Fibroblast of skin of scalp (primary cell): ENCODE data around the gene CIAO3.

Experiments
- DNase-seq: peaks from one replicate; pipeline ENCODE4 v3.0.0-alpha.2; 2013

The CIAO3 gene

DNA sequence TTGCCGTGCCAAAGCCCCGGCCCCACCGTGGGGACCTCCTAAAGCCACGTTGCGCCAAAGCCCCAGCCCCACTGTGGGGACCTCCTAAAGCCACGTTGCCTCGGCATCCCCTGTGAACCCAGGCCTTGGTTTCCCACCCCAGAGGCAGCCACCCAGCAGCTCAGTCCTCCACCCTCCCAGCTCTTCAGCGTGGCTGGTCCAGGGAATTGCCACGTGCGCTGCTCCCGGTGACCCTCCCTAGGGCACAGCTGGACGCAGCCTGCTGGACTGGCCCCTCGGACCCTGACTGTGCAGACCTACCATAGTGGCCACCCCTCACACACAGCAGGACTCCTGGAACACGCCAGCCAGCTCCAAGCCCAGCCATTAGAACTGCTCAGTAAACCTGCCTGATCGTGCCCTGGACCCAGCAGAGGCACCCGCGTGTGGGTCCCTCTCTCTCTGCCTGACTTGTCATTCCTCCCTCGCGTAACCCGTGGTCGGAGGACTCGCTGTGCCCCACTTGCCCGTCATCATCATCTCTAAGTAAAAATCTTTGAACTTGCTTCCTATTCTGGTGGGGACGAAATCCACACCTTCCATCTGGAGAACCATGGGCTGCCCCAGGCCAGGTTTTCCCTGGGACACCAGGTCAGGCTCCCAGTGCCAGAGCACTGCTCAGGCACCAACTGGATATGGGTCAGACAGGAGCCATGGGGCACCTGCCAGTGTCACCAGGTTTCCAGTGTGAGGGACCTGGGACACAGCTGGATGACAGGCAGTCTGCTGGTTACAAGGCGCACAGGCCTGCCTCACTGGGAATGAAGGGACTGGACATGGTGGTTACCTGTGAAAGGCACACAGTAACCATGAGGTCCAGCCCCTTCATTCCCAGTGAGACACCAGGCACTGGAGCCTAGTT is 5.6 kb downstream of the CIAO3 start:
- DNase-seq, result no peak

DNA sequence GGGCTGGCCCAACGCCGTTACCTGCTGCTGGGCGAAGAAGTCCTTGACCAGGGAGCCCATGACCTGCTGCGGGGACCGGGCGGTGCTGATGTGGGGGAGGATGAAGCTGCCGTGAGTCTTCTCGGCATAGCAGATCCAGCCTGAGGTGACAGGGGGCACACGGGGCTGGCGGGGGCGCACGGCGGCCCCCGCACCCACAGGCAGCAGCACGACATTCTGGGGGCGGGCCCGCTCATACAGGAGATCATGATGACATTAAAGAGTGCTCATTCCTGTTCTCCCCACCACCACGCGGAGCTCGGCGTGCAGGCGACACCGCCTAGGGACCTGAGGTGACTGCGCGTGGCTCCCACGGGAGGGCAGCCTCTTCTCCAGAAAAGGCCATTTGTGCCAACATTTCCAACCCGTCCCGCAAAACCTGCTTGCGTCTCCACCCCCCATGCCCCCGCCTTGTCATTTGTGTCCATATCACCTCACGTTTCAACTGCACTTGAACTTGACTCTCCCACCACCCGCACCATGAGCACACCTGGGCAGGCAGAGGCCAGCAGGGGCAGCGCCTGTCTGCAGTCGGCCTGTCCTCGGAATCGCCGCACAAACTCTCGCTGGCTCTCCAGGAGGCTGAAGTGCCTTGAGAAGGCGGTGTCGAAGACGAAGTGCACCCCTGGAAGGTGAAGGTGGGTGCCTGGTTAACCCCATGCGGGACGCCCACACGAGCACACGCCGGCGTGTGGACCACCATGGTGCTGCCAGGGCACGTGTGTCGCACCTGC is 6.4 kb downstream of the CIAO3 start:
- DNase-seq, result no peak

GRCh38 chr16:733382-734207 is 7.2 kb downstream of the CIAO3 start:
- DNase-seq, result no peak

- DNase-seq, result no peak
These were observed 7.9 kb downstream of the CIAO3 start for GRCh38 chr16:732936-733335.

- DNase-seq, result no peak
These were observed 8.5 kb downstream of the CIAO3 start for GRCh38 chr16:732332-732731.

DNA sequence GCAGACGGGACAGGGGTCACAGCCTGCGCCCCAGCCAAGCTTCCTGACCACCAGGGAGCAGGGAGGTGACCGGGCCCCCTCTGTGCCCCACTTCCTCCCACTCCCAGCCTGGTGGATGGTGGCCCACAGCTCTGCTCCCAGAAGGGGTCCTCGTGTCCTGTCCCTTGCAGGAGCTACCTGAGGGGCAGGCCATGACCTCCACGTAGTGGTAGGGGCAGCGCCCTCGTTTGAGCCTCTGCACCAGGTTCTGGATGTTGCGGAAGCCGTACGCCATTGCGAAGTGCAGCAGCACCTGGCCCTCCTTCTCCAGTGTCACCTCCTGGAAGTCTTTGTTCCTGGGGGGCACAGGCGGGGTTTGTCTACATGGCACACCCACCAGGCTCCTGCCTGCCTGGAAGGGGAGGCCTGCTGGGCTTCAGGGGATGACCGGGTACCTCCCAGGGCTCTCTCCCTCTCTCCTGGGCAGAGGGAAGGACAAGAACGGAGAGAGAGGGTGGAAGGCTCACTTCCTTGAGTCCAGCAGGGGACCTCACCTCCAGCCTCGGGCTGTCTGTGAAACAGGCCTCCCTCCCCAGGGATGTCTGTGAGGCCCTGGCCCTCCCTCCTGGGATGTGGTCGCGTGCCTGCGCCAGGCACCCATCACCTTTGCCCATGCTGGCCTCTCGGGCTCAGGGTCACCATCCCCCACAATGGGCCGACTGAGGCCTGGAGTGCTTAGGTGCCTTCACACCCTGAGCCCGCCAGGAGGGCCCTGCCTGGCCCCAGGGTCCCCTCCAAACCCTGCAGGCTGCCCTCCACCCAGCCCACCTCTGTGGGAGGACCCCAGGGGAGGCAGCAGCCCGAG is 9.9 kb downstream of the CIAO3 start:
- DNase-seq, result no peak

GRCh38 chr16:729768-730665 is 10.8 kb downstream of the CIAO3 start:
- no peak for DNase-seq

GRCh38 chr16:728890-729744 is 11.7 kb downstream of the CIAO3 start:
- no peak for DNase-seq

DNA sequence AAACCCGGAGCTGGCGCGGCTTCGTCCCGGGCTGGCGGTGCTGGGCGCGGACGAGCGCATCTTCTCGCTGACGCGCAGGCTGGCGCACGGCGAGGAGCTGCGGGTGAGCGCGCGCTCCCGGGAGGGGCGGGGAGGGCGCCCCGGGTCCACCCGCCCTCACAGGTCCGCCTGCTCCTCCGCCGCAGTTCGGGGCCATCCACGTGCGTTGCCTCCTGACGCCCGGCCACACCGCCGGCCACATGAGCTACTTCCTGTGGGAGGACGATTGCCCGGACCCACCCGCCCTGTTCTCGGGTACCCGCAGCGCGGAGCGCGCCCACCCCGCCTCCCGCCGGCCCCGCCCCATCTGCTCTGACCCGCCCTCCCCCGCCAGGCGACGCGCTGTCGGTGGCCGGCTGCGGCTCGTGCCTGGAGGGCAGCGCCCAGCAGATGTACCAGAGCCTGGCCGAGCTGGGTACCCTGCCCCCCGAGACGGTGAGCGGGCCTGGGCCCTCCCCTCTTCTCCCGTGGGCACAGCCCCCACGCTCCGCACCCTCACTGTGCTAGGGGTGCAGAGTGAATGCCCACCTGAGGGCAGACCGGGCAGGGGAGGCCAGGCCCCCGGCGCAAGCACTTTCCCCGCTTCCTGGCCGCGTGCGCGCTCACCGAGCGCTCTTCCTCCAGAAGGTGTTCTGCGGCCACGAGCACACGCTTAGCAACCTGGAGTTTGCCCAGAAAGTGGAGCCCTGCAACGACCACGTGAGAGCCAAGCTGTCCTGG is 12.5 kb downstream of the CIAO3 start:
- peak; percentile 70 for DNase-seq

DNA sequence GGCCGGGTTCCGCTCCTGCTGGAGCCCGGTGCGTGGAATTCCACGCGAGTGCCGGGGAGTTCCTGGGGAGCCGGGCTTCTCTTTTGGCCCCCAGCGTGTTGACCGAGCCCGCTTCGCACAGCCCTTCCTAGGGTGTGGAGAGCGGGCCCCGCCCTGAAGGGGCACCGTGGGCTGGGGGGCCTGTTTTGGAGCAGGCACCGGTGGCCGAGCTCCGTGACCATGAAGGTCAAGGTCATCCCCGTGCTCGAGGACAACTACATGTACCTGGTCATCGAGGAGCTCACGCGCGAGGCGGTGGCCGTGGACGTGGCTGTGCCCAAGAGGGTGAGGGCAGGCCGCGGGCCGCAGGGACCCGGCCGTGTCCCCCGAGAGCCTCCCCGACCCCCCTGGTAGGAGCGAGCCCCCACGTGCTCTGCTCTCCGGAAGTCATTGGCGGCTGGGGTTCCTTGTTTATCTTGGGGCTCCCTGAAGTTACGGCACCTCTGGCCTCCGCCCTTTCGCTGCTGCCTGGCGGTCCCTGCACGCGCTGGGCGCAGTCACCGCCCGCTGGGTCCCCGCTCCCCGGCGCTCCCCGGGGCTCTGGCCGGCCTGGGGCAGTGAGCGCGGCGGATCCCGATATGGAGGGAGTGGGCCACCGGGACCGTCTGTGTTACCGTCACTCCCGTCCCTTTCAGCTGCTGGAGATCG is 13.4 kb downstream of the CIAO3 start:
- DNase-seq, result no peak

- peak; percentile 33 for DNase-seq
These were observed 14.1 kb downstream of the CIAO3 start, which contains the start of the genes CCDC78 and HAGHL for GRCh38 chr16:726438-727290. CCDC78 (minus strand) TSS chr16:726443; CDS start chr16:726367, 76 bp downstream. HAGHL (plus strand) TSS chr16:727106; CDS start chr16:727510, 404 bp downstream.

GRCh38 chr16:726188-726437 is 14.7 kb downstream of the CIAO3 start:
- DNase-seq, result no peak

DNA sequence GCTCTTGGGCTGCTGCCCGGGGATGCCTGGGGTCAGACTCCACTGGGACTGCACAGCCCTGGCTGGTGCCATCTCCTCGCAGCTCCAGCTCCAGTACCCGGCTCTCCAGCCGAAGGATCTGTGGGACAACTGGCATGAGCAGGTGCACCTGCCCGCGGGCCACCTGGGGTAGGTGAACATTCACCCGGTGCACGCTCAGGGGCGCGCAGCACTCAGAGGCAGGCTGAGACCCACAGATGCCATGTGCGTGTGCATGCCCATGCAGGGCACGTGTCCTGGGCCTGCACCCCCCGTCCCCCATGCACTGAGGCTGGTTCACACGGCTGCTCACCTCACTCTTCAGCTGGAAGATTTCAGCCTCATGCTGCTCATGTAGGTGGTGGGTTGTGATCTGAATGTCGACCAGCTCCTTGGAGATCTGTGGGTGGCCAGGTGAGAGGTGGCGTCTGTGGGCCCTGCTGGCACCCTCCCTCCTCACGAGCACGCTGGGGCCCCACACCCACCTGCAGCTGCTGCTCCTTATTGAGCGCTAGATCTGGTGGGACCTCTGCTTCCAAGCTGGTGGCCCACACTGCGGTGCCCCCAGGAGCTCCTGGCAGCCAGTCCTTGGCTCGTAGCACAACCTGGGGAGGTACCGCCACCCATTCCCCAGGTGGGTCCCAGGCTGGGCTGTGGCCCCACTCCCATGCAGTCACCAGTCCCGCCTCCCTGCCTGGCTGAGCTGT is 15.2 kb downstream of the CIAO3 start:
- DNase-seq, result no peak

GRCh38 chr16:725041-725376 is 15.8 kb downstream of the CIAO3 start:
- DNase-seq, result no peak

DNA sequence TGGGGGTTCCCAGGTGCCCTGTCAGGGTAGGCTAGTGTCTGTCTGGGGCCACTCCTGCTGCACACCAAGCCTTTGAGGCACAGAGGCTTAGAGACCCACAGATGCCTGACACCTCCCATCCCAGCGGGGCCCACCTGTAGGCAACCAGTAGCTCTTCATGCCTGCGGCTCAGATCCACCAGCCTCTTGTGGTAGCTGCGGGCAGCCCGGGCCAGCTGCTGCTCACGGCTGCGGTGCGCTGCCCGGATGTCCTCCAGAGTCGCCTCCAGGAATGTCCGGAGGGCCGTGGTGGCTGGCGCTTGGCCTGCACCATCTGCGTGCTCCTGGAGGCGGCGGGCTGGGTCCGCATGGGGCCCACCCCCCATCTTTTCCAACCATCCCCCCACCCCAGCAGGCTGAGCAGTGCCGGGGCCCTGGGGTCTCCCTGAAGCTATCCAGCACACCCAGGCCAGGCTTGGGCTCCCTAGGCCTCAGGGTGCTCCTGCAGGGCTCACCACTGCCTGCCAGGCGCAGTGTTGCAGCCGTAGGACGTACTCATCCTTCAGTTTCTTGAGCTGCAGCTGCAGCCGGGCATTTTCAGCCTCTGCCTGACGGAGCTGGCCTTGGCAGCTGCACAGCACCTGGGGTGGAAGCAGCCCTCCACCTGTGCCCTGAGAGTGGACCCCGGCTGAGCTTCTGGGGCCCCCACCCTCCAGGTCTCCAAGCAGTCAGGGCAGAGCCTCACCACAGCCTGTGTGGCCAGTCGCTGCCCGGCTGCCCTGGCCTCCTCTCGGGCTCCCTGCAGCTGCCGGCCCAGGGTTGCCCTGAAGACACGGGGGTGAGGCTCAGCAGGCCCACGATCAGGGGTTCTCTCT is 16.4 kb downstream of the CIAO3 start:
- DNase-seq, result no peak

DNA sequence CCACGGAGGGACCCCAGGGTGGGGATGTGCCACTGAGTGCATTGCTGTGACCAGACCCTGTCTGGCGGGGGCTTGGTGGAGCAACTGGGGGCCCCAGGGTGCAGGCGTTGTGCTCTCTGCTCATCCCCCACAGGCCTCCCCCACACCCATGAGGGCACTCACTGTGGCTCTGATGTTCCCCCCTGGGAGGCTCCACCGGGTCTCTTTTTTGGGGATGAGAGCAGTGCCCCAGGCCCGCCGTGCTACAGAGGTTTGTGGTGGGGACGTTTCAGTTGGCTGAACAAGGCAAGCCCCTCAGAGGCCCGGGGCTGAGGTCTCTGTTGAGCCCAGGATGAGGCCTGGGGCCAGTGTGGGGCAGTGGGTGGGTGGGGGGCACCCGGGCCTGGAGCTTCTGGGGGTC is 17.1 kb downstream of the CIAO3 start:
- DNase-seq, result no peak
